ELF-1 (cell line): ENCODE results near the gene PRF1.
"Not testable (repeated sequence)": the region's sequence is repeated elsewhere in the genome, so short reads cannot be mapped to it uniquely, and the experiment has no call there.

Source experiments
- DNase-seq: peaks from one replicate; pipeline ENCODE4 v3.0.0-alpha.2; 2016; ENCODE audit warnings: low read depth, low spot score

The PRF1 gene

GRCh38 chr10:70617798-70618568 lies 15.4 kb upstream of the PRF1 start:
- DNase-seq, result no peak

DNA sequence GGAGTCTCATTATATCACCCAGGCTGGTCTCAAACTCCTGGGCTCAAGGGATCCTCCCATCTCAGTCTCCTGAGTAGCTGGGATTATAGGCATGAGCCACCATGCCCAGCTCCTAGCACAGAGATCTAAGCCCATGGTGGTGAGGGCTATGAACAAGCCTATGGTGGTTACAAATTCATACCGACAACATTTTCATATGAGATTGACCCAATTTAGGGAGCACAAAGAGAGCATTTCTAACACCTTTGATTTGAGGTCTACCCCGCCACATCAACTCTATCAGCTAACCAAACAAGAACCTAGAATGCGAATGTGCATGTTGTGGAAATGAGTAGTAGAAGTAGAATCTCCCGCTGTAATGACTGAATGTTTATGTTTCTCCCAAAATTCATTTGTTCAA lies 14.2 kb upstream of the PRF1 start:
- no peak for DNase-seq

DNA sequence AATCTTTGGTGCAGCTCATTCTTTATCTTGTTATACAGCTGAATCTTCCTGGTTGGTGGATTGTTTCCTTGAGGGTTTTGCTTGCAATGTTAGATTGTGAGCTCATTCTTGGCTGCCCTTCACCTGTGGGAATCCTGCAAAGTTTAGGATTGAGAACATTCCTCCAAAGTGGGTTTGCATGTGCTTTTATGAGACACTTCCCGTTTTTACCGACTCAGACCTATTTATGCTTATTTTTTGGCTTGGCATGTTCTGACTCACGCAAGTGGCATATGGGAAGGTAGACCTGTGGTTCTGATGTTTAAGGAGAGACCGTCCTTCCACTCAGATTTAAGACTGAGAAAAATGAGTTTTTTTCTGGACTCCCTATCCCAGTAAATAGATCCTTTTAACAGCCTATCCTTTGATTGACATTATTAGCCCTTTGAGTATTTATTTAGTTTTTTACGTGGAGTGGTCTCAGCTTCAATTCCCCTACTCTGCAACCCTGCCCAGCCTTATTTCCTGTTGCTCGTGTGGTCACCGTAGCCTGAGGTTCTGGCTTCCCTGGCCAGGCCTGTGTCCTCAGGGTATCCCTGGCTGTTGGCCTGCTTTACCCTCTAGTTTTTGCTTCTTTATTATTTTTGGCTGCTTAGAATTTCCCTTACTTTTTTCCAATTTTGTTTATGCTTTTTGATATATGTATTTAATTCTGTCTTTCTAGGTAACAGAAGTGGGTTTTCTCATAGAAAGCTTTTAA lies 13.4 kb upstream of the PRF1 start:
- DNase-seq, result no peak

GRCh38 chr10:70615211-70615610 lies 12.7 kb upstream of the PRF1 start:
- no peak for DNase-seq

DNA sequence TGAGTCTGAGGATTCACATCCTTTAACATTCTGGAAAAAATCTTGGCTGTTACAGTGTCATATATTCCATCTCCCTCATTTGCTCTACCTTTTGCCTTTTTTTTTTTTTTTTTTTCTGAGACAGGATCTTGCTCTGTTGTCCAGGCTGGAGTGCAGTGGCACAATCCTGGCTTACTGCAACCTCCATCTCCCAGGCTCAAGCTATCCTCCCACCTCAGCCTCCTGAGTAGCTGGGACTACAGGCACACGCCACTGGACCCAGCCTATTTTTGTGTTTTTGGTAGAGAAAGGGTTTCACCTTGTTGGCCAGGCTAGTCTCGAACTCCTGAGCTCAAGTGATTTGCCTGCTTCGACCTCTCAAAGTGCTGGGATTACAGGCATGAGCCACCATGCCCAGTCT lies 11.8 kb upstream of the PRF1 start:
- not testable (repeated sequence) for DNase-seq

DNA sequence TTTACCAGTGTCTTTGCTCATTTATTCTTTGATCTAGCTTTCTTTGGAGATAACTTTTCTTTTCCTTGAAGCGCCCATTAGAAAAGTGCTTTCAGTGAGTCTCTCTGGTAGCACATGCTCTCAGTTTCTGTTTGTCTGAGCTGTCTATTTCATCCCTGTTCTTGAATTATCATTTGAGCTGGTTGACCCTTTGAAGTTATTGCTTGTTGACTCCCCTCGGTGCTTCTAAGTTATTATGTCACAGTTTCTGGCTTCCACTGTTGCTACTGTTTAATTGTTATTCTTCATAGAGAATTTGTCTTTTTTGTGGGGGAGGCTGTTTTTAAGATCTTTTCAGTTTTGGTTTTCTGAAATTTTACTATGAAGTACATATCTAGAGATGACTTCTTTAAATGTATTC lies 11.4 kb upstream of the PRF1 start:
- no peak for DNase-seq

- no peak for DNase-seq
Measured at GRCh38 chr10:70607936-70608335, 5.4 kb upstream of the PRF1 start.

DNA sequence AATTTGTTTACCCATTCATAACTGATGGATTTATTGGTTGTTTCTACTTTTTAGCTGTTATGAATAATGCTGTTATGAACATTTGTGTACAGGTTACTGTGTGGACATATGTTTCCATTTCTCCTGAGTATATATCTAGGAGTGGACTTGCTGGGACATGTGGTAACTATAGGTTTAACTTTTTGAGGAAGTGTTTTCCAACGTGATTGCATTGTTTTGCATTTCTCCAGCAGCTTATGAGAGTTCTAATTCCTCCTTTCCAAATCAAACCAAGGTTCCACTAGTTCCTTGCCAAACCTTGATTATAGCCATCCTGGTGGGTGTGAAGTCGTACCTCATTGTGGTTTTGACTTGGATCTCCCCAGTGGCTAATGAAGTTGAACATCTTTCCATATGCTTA lies 2.6 kb upstream of the PRF1 start:
- DNase-seq, result no peak

DNA sequence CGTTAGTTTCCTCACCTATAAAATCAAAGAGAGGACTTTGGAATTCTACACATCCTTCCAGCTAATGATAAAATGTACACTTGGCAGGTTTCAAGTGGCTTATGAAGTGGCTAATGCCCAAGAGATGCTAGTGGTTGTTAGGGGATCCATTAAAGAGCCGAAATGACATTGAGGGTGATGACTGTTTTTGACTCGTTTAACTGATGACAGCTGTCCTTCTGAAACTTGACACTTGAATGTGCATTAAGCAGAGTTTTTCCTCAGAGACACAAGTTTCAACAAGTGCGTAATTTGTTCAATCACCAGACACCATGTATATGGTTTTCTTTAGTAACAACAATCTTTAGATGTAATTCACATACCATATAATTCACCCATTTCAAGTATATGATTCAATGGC lies 1.6 kb upstream of the PRF1 start:
- no peak for DNase-seq

GRCh38 chr10:70603449-70603801 lies 884 bp upstream of the PRF1 start:
- DNase-seq, result no peak

DNA sequence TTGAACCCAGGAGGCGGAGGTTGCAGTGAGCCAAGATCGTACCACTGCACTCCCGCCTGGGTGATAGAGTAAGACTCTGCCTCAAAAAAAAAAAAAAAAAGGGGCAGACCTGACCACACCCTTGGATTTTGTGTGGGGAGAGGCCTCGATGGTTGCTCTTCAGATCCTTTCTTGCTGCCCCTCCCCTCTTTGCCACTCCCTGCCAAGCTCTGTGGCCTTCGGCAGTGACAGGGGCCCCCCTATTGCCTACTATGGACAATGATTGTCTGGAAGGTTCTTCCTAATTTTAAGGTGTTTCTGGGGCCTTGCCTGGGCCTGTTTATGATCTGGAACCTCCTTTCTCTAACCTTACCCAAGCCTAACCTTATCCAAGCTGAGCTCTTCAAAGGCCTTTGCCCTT lies 795 bp downstream of the PRF1 start:
- DNase-seq, result no peak

GRCh38 chr10:70600512-70601395 lies 1.8 kb downstream of the PRF1 start:
- DNase-seq, result no peak

- DNase-seq, result no peak
Measured at GRCh38 chr10:70599791-70600190, 2.8 kb downstream of the PRF1 start.

DNA sequence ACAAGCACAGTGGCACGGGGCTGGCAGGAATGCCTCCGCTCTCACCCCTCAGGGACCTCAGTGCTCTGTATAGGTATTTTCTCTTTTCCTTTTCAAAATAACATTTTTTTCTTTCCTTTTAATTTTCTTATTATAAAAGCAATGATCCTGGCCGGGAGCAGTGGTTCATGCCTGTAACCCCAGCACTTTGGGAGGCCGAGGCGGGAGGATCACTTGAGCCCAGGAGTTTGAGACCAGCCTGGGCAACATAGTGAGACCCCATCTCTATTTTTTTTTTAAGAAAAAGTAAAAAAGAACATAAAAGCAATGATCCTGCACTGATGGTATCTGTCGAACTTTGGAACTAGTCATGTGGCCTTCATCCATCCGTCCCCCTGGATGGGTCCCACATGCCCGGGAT lies 3.2 kb downstream of the PRF1 start:
- DNase-seq, result no peak

DNA sequence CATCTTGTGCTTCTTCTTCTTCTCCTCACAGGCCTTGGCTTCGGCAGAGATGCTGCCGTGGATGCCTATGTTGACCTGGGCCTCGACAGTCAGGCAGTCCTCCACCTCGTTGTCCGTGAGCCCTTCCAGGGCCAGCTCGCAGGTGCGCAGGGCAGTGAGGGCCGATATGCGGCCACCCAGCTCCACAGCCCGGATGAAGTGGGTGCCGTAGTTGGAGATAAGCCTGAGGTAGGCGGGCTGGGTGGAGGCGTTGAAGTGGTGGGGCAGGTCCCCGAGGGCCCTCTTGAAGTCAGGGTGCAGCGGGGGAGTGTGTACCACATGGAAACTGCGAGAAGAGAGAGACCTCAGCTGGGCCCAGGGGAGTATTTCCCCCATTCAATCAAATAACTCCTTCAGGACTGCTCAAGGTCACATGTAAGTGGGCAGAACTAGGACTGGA lies 3.7 kb downstream of the PRF1 start:
- DNase-seq, result no peak

DNA sequence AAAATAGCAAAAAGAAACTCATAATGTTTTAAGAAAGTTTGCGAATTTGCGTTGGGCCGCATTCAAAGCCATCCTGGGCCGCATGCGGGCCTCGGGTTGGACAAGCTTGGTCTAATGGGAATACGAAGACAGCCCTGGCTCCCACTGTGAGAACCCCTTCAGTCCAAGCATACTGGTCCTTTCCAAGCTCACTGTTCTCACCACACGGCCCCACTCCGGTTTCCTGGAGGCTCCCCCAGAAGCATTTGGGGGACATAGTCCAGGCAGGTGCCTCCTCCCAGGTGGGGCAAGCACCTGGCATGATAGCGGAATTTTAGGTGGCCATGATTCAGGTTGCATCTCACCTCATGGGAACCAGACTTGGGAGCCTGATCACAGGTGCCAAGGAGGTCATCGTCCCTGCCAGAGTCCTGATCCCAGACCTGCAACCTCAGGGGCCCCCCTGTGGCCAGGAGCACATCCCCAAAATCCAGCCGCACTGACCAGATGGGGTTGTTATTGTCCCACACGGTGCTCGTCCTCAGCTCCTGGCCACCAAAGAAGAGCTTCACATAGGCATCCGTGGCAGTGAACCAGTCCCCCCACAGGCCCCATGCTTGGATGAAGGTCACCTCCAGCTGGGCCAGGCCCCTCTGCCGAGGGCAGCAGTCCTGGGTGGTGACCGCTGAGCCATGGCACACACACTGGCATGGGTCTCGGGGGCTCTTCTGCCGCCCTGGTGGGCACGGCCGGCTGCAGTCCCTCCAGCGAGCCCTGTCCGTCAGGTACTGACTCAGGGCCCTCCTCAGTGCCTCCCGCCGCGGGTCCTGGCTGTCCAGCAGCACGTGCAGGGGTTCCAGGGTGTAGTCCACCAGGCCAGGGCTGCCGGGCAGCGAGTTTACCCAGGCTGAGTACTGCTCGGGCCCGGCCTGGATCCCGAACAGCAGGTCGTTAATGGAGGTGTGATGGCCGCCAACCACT lies 4.4 kb downstream of the PRF1 start:
- no peak for DNase-seq

- no peak for DNase-seq
Measured at GRCh38 chr10:70596860-70597809, 5.4 kb downstream of the PRF1 start.

DNA sequence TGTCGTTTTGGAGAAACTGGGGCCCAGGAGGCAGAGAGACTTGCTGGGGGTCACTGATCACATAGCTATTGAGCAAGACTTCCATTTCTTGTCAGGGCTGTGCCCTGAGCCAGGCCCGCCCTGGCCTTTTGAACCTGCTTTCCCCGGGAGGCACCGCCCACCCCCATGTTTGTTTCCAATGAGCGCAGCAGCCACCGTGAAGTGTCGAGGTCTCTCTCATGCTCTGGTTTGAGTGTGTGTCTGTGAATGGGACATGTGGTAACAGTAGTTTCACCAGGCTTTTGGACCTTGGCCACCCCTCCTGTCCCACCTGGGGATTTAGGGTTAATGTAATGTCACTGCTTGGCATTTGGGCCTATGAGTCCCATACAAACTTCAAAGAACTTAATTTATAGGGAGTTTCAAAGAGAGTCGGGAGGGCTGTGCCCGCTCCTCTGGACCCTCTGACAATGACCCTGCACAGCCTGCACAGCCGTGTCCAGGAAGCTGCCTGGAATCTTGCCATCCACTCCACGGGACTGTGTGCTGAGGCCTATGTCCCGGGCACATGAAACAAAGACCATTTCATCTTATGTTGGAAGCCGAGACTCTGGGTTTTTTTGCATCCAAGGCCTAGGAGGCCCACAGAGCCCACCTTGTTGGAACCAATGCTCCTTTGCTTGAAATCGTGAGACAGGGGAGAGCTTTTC lies 6.3 kb downstream of the PRF1 start:
- DNase-seq, result no peak

- no peak for DNase-seq
Measured at GRCh38 chr10:70595566-70596016, 7.0 kb downstream of the PRF1 start.
